ENCODE measurements around the gene FAAP20.

DNA sequence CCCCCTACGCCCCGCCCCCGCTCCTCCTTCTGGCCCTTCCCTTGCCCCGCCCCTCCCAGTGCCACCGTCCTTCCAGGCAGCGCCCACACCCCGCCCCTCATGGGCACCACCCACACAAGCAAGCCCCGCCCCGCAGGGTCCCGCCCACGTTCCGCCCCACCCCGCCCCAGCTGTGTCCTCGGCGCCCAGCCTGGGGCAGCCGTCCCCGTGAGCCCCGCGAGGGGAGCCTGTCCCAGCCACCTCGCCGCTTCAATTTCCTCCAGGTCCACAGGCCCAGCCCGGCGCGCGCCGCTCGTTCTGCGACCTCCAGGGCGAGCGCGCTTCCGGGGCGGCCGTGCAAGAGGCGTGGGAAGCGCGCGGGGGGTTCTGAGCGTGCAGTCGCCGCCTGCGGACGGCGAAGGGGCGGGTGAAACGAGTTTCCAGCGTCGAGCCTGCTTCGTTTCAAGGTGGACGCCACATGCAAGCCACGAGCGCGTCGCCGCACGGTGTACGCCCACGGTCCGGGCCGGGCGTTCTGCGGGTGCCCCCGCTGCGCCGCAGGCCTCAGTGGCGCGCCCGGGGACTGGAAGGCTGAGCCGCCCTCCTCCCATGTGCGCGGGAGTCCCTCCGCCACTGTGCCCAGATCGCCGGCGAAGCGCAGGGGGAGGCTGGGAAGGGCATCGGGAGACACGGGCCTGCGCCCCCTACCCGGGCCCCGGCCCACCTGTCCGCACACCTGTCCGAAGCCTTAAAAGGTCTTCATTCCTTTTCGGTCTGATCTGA is 10.8 kb upstream of the FAAP20 start:
- TF ChIP-seq, protein P1, sequence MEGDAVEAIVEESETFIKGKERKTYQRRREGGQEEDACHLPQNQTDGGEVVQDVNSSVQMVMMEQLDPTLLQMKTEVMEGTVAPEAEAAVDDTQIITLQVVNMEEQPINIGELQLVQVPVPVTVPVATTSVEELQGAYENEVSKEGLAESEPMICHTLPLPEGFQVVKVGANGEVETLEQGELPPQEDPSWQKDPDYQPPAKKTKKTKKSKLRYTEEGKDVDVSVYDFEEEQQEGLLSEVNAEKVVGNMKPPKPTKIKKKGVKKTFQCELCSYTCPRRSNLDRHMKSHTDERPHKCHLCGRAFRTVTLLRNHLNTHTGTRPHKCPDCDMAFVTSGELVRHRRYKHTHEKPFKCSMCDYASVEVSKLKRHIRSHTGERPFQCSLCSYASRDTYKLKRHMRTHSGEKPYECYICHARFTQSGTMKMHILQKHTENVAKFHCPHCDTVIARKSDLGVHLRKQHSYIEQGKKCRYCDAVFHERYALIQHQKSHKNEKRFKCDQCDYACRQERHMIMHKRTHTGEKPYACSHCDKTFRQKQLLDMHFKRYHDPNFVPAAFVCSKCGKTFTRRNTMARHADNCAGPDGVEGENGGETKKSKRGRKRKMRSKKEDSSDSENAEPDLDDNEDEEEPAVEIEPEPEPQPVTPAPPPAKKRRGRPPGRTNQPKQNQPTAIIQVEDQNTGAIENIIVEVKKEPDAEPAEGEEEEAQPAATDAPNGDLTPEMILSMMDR (IDR thresholded peaks at IDR 0.05), result peak in 1 of 7 experiments; percentile 10
- peak; percentile 22 to 54 (median 45) for TF ChIP-seq POLR2A (IDR thresholded peaks at IDR 0.05)
